ENCODE measurements around the gene DLX6.

The DLX6 gene

GRCh38 chr7:97011536-97012364 is 6.4 kb downstream of the DLX6 start:
- DNase-seq, result no peak

- DNase-seq, result no peak
Measured at GRCh38 chr7:97012365-97013133, 7.2 kb downstream of the DLX6 start.

- DNase-seq, result no peak
Measured at GRCh38 chr7:97013134-97013844, 7.9 kb downstream of the DLX6 start.

DNA sequence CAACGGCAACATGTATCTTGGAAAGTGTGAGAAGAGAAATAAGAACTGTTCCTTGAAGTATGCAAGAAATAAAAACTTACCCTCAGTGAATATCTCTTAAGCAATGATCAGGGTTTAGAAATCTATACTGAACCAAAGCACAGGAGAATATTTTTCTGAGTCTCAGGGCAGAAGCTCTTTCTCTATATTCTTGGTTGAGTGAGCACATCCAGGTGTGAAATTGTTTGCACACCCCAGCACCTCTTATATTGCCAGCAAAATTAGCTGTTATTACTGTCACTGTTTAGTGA is 8.4 kb downstream of the DLX6 start:
- no peak for DNase-seq

DNA sequence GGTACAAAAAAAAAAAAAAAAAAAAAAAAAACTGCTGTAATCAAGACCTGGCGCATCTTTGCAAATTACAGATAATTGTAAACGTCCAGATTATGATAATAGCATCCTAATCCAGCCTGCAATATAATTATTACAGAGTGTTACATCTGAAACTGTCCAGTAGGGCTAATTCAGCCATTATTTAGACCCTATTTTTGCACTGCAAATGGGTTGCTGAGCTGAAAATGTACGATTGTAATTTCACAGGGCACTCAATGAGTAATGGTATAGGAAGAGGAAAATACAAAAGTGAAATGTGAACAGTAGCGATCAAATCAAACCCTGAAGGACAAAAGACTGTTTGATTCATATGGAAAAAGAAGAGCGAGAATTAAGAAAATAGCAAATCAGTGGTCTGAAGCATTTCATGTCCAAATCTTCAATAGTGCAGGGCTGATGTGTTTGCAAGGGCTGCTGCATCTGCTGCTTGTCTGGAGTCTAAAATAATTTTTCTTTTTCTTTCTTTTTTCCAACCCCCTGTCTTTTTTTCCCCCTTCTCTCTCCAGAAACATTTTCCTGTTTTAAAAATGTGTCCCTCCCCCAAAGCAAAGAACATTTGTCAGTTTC is 8.9 kb downstream of the DLX6 start:
- DNase-seq, result no peak

GRCh38 chr7:97015279-97015678 is 9.9 kb downstream of the DLX6 start:
- no peak for DNase-seq

DNA sequence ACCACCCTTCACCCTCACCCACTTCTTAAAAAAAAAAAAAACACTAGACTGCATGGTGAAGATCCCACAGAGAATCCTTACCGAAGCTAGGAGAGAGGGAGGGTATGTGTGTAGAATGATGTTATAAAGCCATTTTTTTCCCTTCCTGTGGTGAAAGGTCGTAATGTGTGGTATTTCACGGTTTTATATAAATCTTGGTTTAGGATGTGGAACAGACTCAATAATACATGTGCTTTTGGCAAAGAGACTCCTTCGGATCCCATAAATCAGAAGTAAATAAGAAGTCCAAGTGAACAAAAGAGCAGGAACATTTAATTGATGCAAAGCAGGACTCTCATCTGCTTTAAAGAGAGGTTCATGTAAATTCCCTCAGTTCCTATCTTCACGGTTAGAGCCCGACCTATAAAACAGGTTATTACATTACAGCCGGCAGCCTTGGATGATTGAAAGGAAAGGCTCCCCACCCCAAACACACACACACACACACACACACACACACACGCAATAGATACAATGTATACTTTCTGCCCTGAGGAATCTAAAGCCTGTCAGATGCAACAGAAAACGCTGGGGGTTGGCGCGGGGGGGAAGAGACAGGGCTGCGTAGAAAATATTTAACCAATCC is 10.5 kb downstream of the DLX6 start:
- DNase-seq, result no peak

DNA sequence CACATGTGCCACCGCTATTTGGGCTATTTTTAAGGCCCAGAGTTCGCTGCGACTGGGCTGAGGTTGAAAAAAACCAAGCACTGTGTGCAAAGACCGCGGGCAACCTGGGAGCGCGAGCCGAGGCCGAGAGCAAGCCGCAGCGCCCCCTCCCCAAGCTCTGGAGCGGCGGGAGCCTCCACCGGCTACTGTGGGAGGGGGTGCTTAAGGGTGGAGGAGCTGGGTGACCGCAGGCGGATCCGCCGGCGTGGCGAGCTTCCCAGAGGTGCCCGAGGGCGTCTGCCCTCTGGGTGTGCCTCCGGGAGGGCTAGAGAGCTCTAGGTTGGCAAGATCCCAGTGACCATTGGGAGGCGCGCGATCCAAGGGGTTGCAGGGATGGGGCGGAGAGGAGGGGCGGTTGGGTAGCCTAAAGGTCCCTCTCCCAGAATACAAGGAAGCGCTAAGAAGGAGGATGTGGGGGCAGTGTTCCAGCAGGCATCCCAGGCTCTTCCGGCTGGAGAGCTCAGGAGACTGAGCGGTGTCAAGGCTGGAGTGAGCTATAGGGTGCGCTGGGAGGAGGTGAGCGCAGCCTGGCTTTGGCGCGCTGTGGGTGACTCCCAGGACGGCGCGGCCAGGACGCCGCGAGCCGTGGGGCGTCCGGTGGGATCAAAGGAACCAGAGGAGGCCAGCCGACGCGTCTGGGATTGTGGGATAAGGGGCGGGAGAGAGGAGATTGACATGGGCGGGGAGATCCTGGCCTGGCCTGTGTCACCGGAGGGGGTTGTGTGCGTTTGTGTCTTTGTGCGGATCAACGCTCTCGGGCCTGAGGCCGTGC is 11.2 kb downstream of the DLX6 start:
- DNase-seq, result no peak

GRCh38 chr7:97017192-97018125 is 12.1 kb downstream of the DLX6 start:
- no peak for DNase-seq

DNA sequence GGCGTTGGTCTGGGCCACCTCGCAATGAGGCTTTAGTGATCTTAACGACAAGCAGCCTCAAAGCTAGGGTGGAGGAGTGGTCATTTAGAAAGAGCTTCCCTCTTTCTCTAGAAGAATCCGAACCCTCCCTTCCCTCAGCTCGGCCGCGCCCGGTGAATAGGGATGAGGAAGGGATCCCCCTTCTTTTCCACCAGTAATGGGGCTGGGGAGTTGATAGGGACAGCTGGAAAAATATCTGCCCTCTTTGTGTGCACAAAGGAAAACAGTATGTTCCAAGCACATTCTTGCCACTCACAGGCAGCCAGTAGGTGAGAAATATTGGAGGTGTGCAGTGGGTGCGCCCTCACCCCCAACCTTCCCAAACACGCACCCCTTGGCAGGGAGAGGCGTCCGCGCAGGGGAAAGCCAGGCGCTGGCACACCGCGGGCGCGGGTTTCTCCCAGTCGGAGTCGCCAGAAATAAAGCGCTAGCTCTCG is 12.8 kb downstream of the DLX6 start:
- no peak for DNase-seq

GRCh38 chr7:97018791-97019531 is 13.6 kb downstream of the DLX6 start:
- DNase-seq, result no peak

- no peak for DNase-seq
Measured at GRCh38 chr7:97019710-97020225, 14.4 kb downstream of the DLX6 start.

DNA sequence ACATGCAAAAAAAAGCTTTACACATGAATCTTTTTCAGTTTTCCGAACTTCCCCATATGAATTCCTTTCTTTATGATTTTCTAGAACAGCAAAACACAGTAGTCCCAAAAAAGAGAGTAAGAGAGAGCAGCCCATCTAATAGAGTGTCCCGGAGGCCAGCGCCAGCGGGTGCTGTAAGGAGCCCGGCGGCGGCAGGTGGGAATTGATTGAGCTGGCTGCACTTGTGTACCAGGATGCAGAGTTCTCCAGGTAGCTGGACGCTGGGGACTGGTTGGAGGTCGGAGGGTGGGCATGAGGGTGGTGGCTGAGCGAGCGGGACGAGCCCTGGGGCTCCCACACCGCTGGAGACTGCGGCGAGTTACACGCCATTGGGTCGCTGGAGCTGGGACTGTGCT is 15.2 kb downstream of the DLX6 start:
- DNase-seq, result no peak

GRCh38 chr7:97020996-97021746 is 15.8 kb downstream of the DLX6 start:
- DNase-seq, result no peak

GRCh38 chr7:97021747-97022490 is 16.6 kb downstream of the DLX6 start:
- no peak for DNase-seq

- DNase-seq, result no peak
Measured at GRCh38 chr7:97022491-97023306, 17.3 kb downstream of the DLX6 start.

Data from CD4-positive, alpha-beta T cell treated with Interleukin-12 subunit alpha and Interleukin-12 subunit beta, for 1 hour (primary cell).